Progenitor cell of endocrine pancreas (in vitro differentiated cells): Measurements from ENCODE around the gene RHBG. TPM values are rescaled to one million over a fixed set of nuclear protein-coding genes. Genes with fewer than 3 reads are reported as not detected.

Experiments
- DNase-seq: peaks from one replicate; pipeline ENCODE4 v3.0.0; 2021; ENCODE audit warnings: low spot score; ENCODE audit not compliant: unreplicated experiment
- H3K27ac Mint-ChIP-seq: 2 replicates; pipeline ENCODE4 v1.8.0; 2021; ENCODE audit warnings: mild to moderate bottlenecking, moderate library complexity, mixed read lengths
- H3K27me3 Mint-ChIP-seq: 2 replicates; pipeline ENCODE4 v1.8.0; 2021; ENCODE audit warnings: mixed read lengths
- H3K36me3 Mint-ChIP-seq: 2 replicates; pipeline ENCODE4 v1.8.0; 2022; ENCODE audit warnings: mixed read lengths; ENCODE audit not compliant: insufficient read depth
- H3K4me1 Mint-ChIP-seq: 2 replicates; pipeline ENCODE4 v1.8.0; 2021; ENCODE audit warnings: low read depth, mixed read lengths
- H3K4me3 Mint-ChIP-seq: 2 replicates; pipeline ENCODE4 v1.8.0; 2021; ENCODE audit warnings: low read depth, mild to moderate bottlenecking, moderate library complexity, mixed read lengths
- H3K9me3 Mint-ChIP-seq: 2 replicates; pipeline ENCODE4 v1.8.0; 2021; ENCODE audit warnings: low read depth, mixed read lengths
- CTCF ChIP-seq: fragments of 200-600 bp; sonication (generic); IDR thresholded peaks from one replicate; pipeline ENCODE4 v1.5.0; 2021; ENCODE audit warnings: antibody characterized with exemption, mild to moderate bottlenecking; ENCODE audit not compliant: unreplicated experiment
- microRNA-seq: library from miRNA; unstranded; fragments of <30 nt; microRNA quantifications from one replicate; pipeline ENCODE4 v1.1.0, GENCODE V29; 2020; ENCODE audit warnings: borderline number of aligned reads; ENCODE audit not compliant: unreplicated experiment
- total RNA-seq: library from RNA; stranded (reverse); gene quantifications from 2 replicates; pipeline ENCODE4 v1.2.1, GENCODE V29; 2021

RHBG gene
- total RNA-seq, 1 donor from 2014 or later = 0.36 TPM

GRCh38 chr1:156433032-156433431, 64.0 kb downstream of the RHBG start:
- no peak for TF ChIP-seq CTCF
- H3K4me1 Mint-ChIP-seq = peaks cover 6% of the 10 kb centered on the region
- DNase-seq = no peak
- H3K9me3 Mint-ChIP-seq = no peaks in the 10 kb centered on the region
- peaks cover 95% of the 10 kb centered on the region for H3K27me3 Mint-ChIP-seq
- no peaks in the 10 kb centered on the region for H3K36me3 Mint-ChIP-seq
- H3K4me3 Mint-ChIP-seq = no peak overlapping the region
- no peak overlapping the region for H3K27ac Mint-ChIP-seq

- H3K36me3 Mint-ChIP-seq = no peaks in the 10 kb centered on the region
- H3K4me3 Mint-ChIP-seq = no peak overlapping the region
- H3K27ac Mint-ChIP-seq = no peak overlapping the region
- peaks cover 6% of the 10 kb centered on the region for H3K4me1 Mint-ChIP-seq
- H3K9me3 Mint-ChIP-seq = no peaks in the 10 kb centered on the region
- no peak for DNase-seq
- H3K27me3 Mint-ChIP-seq = peaks cover 95% of the 10 kb centered on the region
- TF ChIP-seq CTCF = no peak
These were observed 64.6 kb downstream of the RHBG start for GRCh38 chr1:156433602-156434001.

Small RNA genes lying within 50 kb of the gene (microRNA-seq; reads per million reads assigned to microRNA genes)
- not detected for gene MIR9-1

Other genes with a start within 250 kb of the RHBG start
- gene SEMA4A, start 215.6 kb upstream of the RHBG start, total RNA-seq = 2.1 and 3.7 TPM in 2 replicates
- 14.3 and 20.4 TPM in 2 replicates for gene SLC25A44, start 175.1 kb upstream of the RHBG start, total RNA-seq
- 77.7 and 80.9 TPM in 2 replicates for gene PMF1, start 156.2 kb upstream of the RHBG start, total RNA-seq
- 4.8 and 5.8 TPM in 2 replicates for gene BGLAP, start 127.0 kb upstream of the RHBG start, total RNA-seq
- gene PAQR6, start 121.2 kb upstream of the RHBG start, total RNA-seq = 21.5 and 22.3 TPM in 2 replicates
- 114 TPM in 2 replicates for gene SMG5, start 86.4 kb upstream of the RHBG start, total RNA-seq
- 5.1 and 5.9 TPM in 2 replicates for gene TMEM79, start 84.9 kb upstream of the RHBG start, total RNA-seq
- 57.1 and 59.3 TPM in 2 replicates for gene GLMP, start 73.5 kb upstream of the RHBG start, total RNA-seq
- 0.46 TPM in 1 of 2 replicates, not detected in the other for gene VHLL, start 69.9 kb upstream of the RHBG start, total RNA-seq
- 260 and 270 TPM in 2 replicates for gene CCT3, start 30.9 kb upstream of the RHBG start, total RNA-seq
- 0.65 and 0.95 TPM in 2 replicates for gene TSACC, start 30.7 kb upstream of the RHBG start, total RNA-seq
- 20.2 and 26.6 TPM in 2 replicates for gene MEF2D, start 131.6 kb downstream of the RHBG start, total RNA-seq
- 29.6 and 32.4 TPM in 2 replicates for gene IQGAP3, start 203.4 kb downstream of the RHBG start, total RNA-seq
- gene TTC24, start 210.5 kb downstream of the RHBG start, total RNA-seq = not detected in 2 replicates
- 108 and 115 TPM in 2 replicates for gene NAXE, start 222.6 kb downstream of the RHBG start, total RNA-seq
- gene GPATCH4, start 232.3 kb downstream of the RHBG start, total RNA-seq = 26.2 and 27.0 TPM in 2 replicates